HG03432 (cell line): Measurements from ENCODE around the gene D2HGDH.
"Not testable (repeated sequence)": the region's sequence is repeated elsewhere in the genome, so short reads cannot be mapped to it uniquely, and the experiment has no call there.

ENCODE experiments used
- ATAC-seq: cut with Tn5 transposase; IDR thresholded peaks from one replicate; pipeline ENCODE4 v1.9.1; 2021; ENCODE audit warnings: mild to moderate bottlenecking, moderate library complexity; ENCODE audit not compliant: unreplicated experiment

Gene D2HGDH

GRCh38 chr2:241768251-241768711 lies 33.9 kb downstream of the D2HGDH start:
- no peak for ATAC-seq

- no peak for ATAC-seq
Measured at GRCh38 chr2:241768850-241769249, 34.4 kb downstream of the D2HGDH start.

DNA sequence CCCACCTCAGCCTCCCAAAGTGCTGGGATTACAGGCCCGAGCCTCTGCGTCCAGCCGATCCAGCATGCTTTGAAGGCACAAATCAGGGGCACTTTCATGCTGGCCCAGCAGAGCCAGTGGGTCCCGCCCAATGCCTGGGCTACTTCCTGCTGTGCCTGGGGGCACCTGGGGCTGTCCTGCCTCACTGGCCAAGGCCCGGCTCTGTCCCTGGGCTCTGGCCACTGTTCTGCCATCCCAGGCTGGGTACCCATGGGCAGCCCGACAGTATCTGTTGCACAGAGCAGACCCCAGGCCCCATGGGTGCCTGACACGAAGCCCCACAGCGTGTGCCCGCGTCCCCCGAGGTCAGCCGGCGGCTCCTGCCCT lies 35.4 kb downstream of the D2HGDH start:
- ATAC-seq, result no peak

GRCh38 chr2:241770185-241770935 lies 35.9 kb downstream of the D2HGDH start:
- ATAC-seq, result no peak

DNA sequence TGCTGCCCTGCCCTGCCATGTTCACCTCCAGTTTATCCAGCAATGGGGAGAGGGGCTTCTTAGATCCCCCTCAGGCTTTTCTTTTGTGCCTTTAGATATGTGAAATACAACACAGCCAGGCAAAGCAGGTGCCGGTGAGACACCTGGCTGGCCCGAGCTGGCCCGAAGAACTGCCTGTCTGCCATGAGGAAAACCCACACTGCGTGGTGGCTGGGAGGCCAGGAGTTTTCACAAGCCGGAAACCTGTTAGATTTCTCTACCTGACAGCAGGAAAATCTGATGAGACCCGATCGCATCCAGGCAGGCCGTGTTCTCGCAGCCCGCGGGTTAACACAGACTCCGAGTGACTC lies 36.5 kb downstream of the D2HGDH start:
- no peak for ATAC-seq

- no peak for ATAC-seq
Measured at GRCh38 chr2:241771286-241772062, 37.0 kb downstream of the D2HGDH start.

GRCh38 chr2:241772063-241772499 lies 37.7 kb downstream of the D2HGDH start:
- no peak for ATAC-seq

DNA sequence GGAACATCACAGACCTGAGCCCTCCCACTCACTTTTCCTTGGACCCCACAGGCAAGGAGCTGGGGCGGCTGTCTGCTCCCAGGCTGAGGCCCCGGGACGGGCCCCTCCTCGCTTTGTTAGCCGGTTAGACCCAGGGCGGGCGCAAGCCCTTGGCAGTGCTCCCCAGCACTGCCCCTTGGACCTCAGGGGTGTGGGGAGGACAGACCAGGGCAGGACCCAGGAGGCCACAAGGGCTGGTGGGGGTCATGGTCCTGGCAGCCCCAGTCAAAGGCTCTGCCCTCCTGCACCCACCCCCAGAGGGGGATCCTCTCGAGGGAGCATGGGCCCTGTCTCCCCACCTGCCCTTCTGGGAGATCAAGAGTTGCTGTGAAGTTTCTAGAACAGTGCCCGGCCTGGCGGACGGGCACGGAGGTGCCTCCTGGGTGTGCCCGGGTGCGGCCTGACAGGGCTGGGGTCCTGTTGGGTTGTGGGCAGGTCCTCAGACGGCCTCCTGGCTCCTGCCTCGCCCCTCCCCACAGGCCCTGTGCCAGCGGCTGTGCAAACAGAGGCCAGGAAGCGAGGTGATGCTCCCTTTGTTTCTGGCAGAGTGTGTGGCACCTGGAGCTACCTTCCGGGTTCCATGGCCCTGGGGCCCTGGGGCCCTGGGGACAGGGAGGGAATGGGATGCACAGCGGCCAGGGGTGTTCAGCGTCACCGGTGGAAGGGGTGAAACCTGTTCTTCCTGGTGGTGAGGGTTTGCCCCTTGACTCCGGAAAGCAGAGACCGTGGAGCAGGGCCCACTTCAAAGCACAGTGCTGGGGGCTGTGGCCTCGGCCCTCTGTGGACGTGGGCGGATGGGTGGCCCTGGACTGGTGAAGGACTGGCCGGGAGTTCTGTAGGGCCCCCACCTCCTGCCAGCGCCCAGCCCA lies 39.3 kb downstream of the D2HGDH start:
- ATAC-seq, result no peak

DNA sequence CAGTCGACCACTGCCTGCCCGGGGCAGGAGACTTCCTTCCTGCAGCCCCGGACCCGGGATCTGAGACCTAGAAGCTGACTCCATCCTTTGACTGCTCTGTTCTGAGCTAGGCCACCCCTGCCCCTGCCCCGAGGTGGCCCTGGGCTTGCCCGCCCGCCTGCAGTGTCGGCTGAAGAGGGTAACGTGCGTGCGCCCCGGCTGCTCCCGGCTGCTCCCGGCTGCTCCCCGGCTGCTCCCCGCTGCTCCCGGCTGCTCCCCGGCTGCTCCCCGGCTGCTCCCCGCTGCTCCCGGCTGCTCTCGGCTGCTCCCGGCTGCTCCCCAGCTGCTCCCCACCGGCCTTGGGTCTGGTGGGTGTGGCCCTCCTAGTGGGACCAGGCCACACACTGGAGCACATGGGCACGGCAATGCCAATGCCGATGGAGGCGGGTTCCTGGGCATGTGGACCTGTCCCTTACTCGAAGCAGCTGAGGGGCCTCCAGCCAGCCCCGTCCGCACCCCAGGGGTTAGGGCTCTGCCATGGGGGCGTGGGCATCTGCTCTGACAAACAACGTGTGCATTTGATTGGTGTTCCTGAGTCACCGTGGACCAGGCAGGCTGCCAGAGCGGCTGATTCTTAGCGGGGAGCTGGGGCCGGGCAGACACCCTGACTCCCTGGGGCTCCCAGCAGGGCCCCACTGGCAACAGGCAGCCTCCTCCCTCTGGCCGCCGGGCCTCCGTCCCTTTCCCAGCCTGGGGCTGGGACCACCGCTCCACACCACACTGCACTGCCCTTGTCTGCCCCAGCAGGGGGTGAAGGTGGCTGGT lies 40.2 kb downstream of the D2HGDH start:
- ATAC-seq, result no peak

GRCh38 chr2:241775223-241776177 lies 41.1 kb downstream of the D2HGDH start:
- ATAC-seq, result no peak

- ATAC-seq, result no peak
Measured at GRCh38 chr2:241776336-241777169, 42.1 kb downstream of the D2HGDH start, which contains the start of gene GAL3ST2. GAL3ST2 (plus strand) TSS chr2:241776822; CDS start chr2:241776956, 134 bp downstream.

DNA sequence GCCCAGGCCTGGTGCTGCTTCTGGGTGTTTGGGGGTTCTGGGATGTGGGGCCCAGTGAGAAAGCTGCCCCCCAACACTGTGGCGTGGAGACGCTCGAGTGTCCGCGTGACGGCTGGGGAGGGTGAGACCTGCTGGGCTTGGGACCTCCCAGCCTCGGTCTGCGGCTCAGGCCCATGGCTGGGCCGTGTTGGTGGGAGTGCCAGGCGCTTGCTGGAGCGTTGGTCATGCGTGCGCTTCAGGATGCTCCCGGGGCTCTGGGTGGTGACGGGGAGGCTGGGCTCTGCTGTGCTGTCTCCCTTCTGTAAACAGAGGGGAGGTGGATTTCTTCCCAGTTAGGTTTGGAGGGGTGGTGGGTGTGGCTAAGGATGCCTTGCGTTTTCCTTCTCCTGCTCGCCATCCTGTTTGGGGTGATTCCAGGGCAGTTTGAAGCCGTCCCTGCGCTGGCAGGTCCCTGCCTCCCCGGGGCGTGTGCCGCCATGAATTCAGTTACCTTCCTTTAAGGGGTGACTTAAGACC lies 42.8 kb downstream of the D2HGDH start:
- ATAC-seq, result no peak

GRCh38 chr2:241777686-241778627 lies 43.5 kb downstream of the D2HGDH start:
- no peak for ATAC-seq

DNA sequence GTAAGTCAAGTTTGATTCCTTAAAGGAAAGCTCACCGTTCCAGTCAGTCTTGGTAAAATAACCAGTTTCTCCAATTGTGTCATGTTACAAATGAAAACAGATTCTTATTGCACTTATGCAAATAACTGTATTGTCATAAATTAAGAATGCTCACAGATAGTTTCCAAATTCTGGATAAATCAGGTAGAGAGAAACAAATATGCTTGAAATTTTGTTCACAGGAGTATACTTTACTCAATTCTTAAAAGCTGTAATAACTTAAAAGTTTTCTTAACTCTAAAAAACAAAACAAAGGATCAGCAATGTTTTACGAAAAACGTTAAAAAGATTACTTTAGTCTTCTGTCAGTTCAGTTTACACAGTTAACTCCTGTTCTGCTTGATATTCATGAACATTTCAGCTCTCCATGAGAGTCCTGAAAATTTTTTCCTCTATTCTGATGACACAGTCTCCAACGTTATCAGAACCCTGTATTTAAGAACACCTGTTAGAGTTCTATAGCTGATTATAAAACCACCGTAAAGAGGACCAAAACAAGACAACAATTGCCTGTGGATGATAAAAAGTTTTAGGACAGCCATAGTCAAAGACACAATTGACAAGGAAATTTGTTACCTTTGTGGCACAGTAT lies 46.6 kb downstream of the D2HGDH start:
- no peak for ATAC-seq

DNA sequence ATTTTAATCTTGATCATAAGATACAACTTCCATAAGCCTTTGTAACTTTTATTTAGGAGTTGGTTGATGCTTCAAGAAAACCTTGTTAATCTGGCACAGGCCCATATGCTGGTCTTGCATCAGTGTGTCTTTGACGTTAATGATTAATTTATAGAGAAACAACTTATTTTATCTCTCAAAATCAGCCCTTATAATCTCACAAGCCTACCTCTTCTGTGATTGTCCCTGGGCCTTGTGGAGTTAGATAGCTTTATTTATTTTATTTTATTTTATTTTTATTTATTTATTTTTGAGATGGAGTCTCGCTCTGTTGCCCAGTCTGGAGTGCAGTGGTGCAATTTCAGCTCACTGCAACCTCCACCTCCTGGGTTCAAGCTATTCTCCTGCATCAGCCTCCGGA lies 47.6 kb downstream of the D2HGDH start:
- not testable (repeated sequence) for ATAC-seq

- ATAC-seq, result no peak
Measured at GRCh38 chr2:241788135-241788534, 53.7 kb downstream of the D2HGDH start.

- ATAC-seq, result no peak
Measured at GRCh38 chr2:241788572-241788971, 54.1 kb downstream of the D2HGDH start.
